NCI-H2107 treated with DMSO at 0.1 percent for 48 hours (cell line): Measurements from ENCODE around the gene MPZL2.

ENCODE experiments used
- DNase-seq: peaks from one replicate; lab custom pipeline; 2025; ENCODE audit not compliant: unreplicated experiment; lab: John Stamatoyannopoulos, UW

Gene MPZL2

DNA sequence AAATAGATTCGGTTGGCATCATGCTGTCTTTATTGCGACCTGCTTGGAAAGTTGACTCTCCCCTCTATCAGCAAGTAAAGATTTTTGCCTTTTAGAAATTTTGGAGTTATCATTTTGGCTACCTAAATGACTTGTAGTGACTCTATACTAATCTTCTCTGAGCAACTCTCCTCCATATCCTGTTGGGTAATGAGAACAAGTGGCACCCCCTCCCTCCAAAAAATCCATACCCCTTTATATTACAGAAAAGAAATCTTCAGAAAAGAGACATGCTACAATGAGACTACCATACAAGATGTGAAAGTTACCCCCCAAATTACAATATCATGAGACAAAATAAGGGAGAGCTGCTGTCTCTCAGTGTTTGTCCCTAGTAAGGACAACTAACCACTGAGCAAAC, 40.5 kb downstream of the MPZL2 start:
- DNase-seq: no peak

DNA sequence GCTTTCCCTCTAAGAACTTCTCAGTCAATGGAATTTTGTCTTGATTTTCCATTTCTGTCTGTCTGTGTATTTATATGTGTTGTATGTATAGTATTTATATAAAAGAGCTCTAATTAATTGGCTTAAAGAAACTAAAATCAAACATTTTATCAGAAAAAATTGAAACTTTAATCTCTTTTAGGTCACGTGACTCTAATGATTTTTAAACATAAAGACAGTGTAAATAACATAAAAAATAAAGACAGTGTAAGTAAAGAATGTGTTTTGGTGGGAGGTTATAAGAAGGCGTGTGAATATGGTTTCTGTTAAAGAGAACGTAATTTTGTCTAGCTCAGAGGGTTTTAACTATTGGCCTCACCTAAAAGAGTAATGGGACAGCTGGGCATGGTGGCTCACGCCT, 41.7 kb downstream of the MPZL2 start:
- DNase-seq: no peak

DNA sequence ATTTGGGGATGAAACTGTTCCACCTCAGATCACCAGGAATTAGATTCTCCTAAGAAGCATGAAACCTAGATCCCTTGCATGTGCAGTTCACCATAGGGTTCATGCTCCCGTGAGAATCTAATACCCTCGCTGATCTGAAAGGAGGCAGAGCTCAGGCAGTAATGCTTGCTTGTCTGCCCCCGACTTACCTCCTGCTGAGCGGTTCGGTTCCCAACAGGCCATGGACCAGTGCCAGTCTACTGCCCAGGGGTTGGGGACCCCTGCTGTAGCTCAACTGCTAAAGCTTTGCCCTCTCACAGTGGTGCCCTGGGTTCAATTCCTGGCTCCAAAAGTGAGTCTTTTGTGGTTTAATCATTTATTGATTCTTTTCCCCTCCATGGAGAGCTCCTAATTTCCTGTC, 42.7 kb downstream of the MPZL2 start:
- no peak for DNase-seq

DNA sequence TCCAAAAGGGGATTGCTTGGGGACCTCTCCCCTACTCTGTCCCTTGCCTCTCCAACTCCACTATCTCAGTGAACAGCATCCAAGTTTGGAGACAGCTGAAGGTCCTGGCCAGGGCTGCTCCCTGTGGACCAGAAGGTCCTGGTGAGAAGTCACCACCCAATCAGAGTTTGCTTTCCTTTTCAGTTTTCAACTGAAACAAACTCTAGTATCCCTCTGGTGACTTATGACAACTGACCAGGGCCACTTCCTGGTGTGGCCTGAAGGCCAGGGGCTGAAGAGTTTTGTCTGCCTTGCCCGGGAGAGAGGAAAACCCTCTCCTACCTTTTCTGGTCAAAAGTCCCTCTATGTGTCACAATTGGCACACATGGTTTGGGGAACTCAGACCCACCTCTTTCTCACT, 44.4 kb downstream of the MPZL2 start:
- no peak for DNase-seq

DNA sequence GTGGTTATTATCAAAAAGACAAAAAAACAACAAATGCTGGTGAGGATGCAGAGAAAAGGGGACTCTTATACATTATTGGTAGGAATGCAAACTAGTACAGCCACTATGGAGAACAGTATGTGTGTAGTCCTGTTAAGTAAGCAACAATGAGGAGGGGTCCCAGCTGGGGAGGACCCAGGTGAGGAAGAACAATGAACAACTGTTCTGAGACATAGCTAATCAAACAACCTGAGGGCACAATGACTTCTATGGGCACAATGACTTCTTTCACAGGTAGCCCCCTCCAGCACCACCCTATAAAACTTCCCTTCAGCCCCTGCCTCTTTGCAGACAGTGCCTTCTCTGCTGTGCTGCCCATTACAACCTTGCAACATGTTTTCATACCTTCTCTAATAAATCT, 44.9 kb downstream of the MPZL2 start:
- DNase-seq: no peak

DNA sequence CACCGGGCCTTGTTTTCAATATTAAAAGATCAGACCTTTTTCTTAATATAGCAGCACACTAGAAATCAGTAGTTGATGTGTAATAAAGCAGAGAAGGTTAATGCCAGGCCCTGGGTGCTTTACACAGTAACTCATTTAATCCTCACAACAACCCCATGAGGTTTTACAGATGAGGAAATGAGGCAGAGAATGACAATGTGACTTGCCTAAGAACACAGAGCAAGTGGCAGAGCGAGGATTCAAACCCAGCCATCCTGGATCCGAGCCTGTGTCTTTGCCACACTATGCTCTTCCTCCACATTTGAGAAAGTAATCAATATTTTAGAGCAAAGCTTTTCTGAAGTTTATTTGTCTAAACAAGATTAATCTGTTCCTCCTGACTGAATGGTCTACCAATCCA, 46.5 kb downstream of the MPZL2 start:
- no peak for DNase-seq

DNA sequence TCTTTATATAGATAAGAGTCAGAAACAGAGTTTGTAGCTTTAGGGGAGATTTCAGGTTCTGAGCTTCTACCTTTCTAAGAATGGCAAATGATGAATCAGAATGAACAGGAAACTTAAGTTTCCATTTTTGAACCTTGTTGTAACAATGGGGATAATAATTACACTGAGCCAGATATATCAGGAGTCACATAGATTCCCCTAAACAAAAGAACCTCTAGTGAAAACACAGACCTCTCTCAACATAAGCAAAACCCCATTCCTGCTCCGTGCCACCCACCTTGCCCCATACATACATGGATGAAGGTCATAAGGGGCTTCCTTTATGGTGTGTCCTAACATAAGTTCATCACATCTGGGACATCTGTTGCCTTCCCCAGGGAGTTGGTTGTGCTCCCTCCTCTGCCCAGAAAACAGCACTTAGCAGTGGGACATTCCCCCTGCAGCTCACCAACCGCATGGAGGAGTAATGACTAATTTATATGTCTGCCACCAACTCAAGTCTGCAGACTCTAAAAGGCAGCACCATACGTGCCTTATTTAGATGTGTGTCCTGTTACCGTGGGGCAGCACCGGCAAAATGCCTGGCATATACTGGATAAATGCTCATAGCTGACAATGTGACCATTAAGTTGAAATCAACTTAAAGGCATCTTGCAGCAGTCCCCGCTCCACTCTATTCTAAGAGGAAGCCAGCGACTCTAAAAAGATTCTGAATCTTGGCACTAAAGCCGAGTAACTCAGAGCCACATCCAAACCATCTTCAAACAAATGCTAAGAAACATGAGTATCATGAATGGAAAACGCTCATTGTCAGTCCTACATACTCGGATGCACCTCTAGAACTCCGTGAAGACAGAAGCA, 47.2 kb downstream of the MPZL2 start:
- no peak for DNase-seq

DNA sequence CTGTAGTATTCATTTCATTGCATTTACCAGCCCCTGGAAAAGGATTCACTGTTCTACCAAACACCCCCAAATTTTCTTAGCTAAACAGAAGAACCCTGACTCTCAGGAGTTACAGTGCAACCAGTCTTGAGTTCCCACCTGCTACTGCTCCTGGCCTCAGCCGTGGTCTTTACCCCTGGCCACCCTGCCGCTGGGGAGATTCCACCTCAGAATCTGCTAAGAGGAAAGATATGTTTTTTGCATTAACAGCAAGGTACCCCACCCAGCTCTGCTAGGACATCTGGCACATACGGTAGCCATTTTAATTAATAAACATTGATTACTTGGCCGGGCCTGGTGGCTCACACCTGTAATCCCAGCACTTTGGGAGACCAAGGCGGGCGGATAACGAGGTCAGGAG, 48.3 kb downstream of the MPZL2 start:
- DNase-seq: no peak

DNA sequence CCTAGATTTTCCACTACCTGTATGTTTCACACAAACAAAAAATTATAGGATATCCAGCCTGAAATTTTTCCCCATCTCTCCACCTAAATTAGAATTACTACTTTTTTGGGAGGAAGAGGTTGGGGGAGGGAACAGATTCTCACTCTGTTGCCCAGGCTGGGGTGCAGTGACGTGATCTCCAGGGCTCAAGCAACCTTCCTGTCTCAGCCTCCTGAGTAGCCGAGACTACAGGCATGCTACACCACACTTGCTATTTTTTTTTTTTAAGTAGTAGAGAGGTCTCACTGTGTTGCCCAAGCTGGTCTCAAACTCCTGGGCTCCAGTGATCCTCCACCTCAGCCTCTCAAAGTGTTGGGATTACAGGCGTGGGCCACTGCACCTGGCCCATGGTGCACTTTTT, 48.8 kb downstream of the MPZL2 start:
- DNase-seq: no peak

DNA sequence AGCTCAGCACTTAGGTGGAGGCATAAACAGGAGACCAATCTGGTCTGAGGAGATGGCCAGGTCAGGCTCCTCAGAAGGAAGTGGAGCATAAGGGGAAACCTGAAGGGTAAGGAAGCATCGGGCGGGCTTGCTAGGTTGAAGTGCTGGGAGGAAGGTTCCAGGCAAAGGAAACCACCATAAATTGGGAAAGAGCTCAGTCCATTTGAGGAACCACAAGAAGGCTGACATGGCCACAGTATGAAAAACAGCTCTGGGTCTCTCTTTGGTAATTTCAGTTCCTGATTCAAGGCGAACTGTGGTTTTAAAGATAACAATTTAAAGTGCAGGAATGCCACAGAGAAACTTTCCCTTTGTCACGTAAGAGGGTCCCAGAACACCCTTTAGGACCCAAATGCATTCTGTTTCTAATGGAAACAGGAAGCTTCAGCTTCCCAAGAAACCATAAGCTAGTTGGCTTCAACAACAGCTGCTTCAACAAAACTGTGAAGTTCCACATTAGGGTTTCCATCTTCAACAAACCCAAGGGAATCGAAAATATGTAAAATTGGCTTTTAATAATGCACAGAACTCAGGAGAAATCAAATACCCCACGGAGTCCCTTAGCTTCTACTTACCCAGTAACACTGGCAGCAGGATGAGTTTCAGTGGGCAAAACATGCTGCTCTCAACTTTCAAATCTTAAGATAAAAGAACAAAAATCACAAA, 49.7 kb downstream of the MPZL2 start:
- no peak for DNase-seq

DNA sequence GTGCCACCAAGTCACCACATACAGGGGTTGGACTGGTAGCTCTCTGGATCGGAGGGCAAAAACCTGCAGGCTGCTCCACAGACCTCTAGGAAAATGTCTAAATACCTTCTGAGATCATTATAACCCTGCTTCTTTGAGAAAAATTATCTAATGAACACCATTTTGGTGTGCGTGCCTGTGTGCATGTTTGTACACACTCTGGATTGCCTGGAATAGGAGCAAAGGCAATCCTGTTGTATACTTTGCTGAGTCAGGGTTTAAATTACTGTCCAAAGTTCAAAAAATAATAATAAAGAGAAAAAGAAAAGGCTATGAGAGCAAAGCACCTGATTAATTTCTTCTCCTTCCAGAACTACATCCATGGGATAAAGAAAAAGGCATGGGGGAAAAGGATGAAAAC, 50.3 kb downstream of the MPZL2 start:
- DNase-seq: no peak

DNA sequence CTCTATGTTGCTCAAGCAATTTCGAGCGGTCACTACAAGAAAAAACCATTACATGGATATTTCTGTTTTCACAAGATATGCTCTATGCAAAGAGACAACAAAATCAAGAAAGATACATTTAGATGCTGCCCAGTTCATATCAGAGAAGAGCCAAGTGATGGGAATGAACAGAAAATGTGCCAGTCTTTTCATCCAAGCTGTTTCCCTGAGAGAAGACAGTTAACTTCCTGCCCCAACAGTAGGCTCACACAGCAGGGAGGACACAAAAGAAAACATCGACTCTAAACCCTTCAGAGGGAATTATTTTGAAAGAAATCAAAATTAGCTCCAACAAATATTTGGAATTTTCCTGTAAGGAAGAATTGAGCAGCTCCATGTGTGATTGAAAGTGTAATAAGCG, 50.9 kb downstream of the MPZL2 start:
- no peak for DNase-seq

DNA sequence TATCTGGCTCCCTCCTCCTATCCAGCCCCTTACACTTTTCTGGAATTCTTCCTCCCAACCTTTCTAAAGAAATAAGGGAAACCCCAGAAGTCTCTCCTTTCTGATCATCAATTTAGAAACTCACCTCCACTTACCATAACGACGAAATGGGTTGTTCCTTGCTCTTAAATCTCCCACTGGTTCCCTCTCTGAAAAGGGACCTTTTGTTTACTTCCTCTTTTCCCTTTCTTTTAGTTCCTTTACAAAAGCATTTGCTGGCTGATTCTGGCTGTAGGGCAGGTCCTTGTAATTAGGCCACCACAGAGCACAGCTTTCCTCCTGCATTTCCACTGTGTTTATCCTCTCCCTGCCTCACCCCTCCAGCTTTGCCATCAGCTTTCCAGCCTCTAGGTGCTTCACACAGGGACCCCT, 51.3 kb downstream of the MPZL2 start:
- no peak for DNase-seq

DNA sequence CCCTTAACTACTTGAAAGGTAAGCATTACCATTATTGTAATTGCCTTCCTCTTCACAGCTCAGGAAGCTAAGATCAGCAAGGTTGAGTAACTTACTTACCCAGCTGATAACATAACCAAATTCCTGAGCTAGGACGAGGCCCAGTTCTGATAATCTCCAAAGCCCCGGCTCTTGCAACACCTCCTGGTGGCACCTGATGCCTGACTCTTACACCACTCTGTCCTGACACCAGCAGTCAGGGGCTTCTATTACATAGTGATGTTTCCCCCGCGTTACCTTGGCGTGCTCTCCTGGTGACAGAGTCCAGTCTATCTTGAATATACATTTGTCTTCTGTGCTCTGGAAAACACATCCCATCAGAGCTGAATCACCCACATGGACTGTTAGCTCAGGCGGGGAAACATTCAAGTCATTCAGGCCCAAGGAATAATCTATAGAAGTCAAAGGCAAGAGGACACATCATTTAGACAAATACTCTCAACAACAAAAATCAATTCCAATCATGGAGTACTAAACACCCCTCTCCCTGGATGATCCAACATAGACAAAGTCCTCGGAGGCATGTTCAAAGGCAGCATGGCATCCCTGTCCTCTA, 51.9 kb downstream of the MPZL2 start:
- no peak for DNase-seq

DNA sequence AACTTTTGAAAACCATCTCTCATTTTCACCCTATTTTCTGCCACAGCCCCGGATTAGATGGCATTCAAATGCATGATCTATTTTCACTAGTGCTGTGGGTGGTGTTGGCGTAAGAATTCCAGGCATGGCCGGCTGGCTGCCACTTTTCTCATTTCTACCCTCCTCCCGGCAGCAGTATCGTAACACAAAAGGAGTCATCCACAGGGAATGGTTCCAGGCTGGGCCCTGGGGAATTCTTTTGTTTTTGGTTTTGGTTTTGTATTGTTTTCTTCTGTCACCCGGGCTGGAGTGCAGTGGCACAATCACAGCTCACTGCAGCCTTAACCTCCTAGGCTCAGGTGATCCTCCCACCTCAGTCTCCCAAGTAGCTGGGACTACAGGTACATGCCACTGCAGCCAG, 53.1 kb downstream of the MPZL2 start:
- DNase-seq: peak; percentile 80

DNA sequence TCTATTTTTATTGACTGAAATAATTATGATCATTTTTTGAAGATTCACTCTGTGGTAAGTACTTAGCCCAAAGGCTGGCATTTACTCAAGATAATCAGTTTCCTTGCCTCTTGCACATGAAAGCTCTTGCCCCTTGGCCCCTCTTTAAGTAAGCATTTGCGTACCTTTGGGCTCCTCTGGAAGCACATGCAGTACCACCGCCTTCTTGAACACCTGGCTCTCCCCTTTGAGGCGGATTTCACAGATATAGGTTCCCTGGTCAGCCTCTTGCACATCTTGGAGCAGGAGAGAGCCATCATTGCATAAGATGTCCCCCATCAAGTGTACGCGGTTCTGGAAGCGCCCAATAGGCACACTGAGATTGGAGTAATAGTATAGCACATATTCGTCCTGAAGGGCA, 53.8 kb downstream of the MPZL2 start:
- no peak for DNase-seq

DNA sequence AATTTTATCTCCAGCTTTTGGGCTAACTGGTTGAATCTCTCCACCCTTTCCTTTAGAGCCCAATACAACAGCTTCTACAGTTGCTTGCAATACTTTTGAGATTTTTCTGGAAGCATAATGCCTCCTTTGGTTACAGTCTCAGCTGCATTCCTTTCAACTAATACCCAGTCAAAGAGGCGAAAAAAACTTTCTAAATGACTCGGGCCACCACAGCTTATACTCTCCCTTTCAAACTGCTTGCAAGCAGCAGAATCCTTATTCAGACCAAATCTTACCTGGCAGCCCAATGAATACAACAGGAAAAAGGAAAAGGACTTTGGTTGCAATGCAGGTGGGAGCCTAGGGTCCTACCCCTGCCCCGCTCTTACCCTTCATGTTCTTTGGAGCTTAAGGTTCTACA, 55.1 kb downstream of the MPZL2 start:
- no peak for DNase-seq

DNA sequence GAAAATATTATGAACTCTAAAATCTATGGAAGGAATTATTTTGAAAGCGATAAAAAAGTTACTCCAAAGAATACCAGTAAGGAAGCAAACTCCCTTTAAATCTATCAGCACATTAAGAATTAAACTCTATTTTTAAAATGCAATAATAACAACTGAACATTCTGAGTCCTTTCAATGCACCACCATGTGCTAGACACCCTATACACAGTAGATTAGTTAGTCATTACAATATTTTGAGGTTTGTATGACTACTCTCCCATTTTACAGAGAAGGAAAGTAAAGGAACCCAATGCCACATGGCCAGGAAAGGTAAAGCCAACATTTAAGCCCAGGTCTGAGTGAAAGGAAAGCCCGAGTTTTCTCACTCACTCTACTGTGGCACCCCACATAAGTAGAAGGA, 57.0 kb downstream of the MPZL2 start:
- no peak for DNase-seq

DNA sequence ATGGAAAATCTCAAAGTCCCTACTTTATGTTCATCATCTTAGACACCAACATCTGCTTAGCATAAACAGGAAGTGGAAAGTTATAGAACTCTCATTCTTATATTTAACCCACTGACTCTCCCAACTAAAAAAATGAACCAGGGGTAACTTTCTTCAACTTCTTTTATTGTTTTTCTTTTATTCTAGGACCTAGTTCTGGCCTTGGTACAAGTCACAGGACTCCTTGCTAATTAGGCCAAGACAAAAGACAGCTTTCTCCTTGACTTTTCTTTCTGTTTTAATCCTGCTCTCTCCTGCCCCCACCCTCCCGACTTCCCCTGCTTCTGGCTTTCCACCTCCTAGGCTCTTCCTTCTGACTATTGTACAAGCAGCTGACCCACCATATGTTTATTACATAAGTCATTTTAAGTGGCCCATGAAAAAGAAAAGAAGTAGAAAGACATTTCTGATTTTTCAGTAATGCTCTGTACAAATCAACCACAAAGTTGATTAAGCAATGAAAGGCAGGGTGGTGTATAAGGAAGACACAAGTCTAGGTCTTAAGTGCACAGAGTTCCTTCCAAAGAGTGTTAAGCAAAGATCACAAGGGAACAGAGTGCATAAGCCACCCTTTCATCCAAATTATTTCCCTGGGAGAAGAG, 57.6 kb downstream of the MPZL2 start:
- DNase-seq: no peak

DNA sequence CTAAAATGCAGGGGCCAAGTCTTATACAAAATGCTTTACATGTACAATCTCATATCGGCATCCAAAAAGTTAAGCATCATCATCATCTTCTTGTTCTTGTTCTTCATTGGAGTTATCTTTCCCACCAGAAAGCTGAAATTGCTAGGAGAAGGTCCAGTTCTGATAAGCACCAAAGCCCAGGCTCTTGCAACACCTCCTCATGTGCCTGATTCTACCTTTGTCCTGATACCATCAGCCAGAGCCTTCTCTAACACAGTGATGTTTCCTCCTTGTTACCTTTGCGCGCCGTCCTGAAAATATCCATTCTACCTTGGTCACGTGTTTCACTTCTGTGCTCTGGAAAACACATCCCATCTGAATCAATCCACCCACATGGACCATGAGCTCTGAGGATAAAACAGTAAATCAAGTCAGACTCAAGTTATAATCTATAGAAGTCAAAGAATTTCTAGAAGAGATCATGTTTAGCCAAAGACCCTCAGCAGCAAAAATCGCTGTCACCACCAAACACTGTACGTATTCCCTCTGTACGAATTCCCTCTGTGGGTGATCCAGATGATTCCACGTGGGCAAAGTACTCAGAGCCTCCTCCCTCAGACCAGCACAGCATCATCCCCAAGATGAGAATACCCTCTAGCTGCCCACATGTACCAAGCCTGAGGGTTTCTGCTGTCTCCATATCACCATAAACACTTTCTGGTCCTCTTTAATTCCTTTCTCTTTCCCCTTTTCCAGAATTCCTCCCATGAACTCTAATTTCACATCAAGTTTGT, 58.3 kb downstream of the MPZL2 start:
- DNase-seq: no peak
